GM21737 (cell line): Measurements from ENCODE around the gene EDN3.

Experiments used
- ATAC-seq: cut with Tn5 transposase; IDR thresholded peaks from one replicate; pipeline ENCODE4 v1.9.1; 2021; ENCODE audit warnings: mild to moderate bottlenecking, moderate library complexity; ENCODE audit not compliant: unreplicated experiment

The EDN3 gene

GRCh38 chr20:59360934-59361333 lies 60.5 kb downstream of the EDN3 start:
- ATAC-seq, result no peak

- no peak for ATAC-seq
Measured at GRCh38 chr20:59361411-59361810, 61.0 kb downstream of the EDN3 start.

- ATAC-seq, result no peak
Measured at GRCh38 chr20:59363101-59363500, 62.7 kb downstream of the EDN3 start.

- ATAC-seq, result no peak
Measured at GRCh38 chr20:59364611-59365010, 64.2 kb downstream of the EDN3 start.

GRCh38 chr20:59365611-59366285 lies 65.3 kb downstream of the EDN3 start:
- ATAC-seq, result no peak

- no peak for ATAC-seq
Measured at GRCh38 chr20:59371431-59371830, 71.0 kb downstream of the EDN3 start.

- ATAC-seq, result no peak
Measured at GRCh38 chr20:59374261-59374660, 73.8 kb downstream of the EDN3 start.

GRCh38 chr20:59375541-59375940 lies 75.1 kb downstream of the EDN3 start:
- no peak for ATAC-seq
